ENCODE results near the gene APBB1.

GRCh38 chr11:6393989-6394670, 24.8 kb downstream of the APBB1 start:
- TF ChIP-seq CTCF (IDR thresholded peaks at IDR 0.05) (no peak), POLR2AphosphoS5 (IDR thresholded peaks at IDR 0.05) (no peak), EP300 (IDR thresholded peaks at IDR 0.05) (no peak)

All from stomach (tissue), 4 donors.